Measurements from ENCODE around the gene PLCB1.

- TF ChIP-seq, protein P1, sequence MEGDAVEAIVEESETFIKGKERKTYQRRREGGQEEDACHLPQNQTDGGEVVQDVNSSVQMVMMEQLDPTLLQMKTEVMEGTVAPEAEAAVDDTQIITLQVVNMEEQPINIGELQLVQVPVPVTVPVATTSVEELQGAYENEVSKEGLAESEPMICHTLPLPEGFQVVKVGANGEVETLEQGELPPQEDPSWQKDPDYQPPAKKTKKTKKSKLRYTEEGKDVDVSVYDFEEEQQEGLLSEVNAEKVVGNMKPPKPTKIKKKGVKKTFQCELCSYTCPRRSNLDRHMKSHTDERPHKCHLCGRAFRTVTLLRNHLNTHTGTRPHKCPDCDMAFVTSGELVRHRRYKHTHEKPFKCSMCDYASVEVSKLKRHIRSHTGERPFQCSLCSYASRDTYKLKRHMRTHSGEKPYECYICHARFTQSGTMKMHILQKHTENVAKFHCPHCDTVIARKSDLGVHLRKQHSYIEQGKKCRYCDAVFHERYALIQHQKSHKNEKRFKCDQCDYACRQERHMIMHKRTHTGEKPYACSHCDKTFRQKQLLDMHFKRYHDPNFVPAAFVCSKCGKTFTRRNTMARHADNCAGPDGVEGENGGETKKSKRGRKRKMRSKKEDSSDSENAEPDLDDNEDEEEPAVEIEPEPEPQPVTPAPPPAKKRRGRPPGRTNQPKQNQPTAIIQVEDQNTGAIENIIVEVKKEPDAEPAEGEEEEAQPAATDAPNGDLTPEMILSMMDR (IDR thresholded peaks at IDR 0.05; ENCODE audit: borderline replicate concordance, extremely low read depth, low read length, poor library complexity, severe bottlenecking): no peak
- no peak for TF ChIP-seq EZH2 (IDR thresholded peaks at IDR 0.05; ENCODE audit: borderline replicate concordance, low read depth, low read length, severe bottlenecking)
These were observed 114.7 kb downstream of the PLCB1 start for GRCh38 chr20:8246716-8247115.
